Activated CD4-positive, alpha-beta T cell treated with anti-CD3 and anti-CD28 coated beads, Interleukin-2, Interleukin-6, amounts not matched to agents 100 ng/mL and 50 ng/mL, durations not matched to agents 16 hours and 8 hours (primary cell): ENCODE data around the gene HORMAD2.

Source experiments
- DNase-seq: peaks from one replicate; pipeline ENCODE4 v3.0.0-alpha.2; 2020

HORMAD2 gene

GRCh38 chr22:30171008-30171407, 90.7 kb downstream of the HORMAD2 start:
- no peak for DNase-seq

- DNase-seq = no peak
Observed at GRCh38 chr22:30175690-30176288, 95.5 kb downstream of the HORMAD2 start.

GRCh38 chr22:30176431-30176830, 96.2 kb downstream of the HORMAD2 start:
- no peak for DNase-seq

GRCh38 chr22:30178181-30179126, 98.2 kb downstream of the HORMAD2 start:
- DNase-seq = peak; percentile 81

- DNase-seq = no peak
Observed at GRCh38 chr22:30180616-30181015, 100.4 kb downstream of the HORMAD2 start.

- DNase-seq = no peak
Observed at GRCh38 chr22:30181459-30182349, 101.4 kb downstream of the HORMAD2 start.

GRCh38 chr22:30182350-30182745, 102.1 kb downstream of the HORMAD2 start:
- DNase-seq = no peak

- DNase-seq = no peak
Observed at GRCh38 chr22:30182815-30183214, 102.6 kb downstream of the HORMAD2 start.

GRCh38 chr22:30183271-30183670, 103.0 kb downstream of the HORMAD2 start:
- DNase-seq = no peak

GRCh38 chr22:30183861-30184278, 103.6 kb downstream of the HORMAD2 start:
- peak; percentile 88 for DNase-seq

GRCh38 chr22:30185129-30185528, 104.9 kb downstream of the HORMAD2 start:
- DNase-seq = peak; percentile 82

- DNase-seq = no peak
Observed at GRCh38 chr22:30185549-30185948, 105.3 kb downstream of the HORMAD2 start.

GRCh38 chr22:30186041-30186440, 105.8 kb downstream of the HORMAD2 start:
- DNase-seq = no peak

- DNase-seq = no peak
Observed at GRCh38 chr22:30186510-30186909, 106.2 kb downstream of the HORMAD2 start.

GRCh38 chr22:30187094-30187493, 106.8 kb downstream of the HORMAD2 start:
- DNase-seq = no peak

- DNase-seq = no peak
Observed at GRCh38 chr22:30187529-30188407, 107.5 kb downstream of the HORMAD2 start.

GRCh38 chr22:30188911-30189310, 108.6 kb downstream of the HORMAD2 start:
- DNase-seq = no peak

- no peak for DNase-seq
Observed at GRCh38 chr22:30190574-30190973, 110.3 kb downstream of the HORMAD2 start.

GRCh38 chr22:30191040-30191701, 110.9 kb downstream of the HORMAD2 start:
- no peak for DNase-seq

- DNase-seq = no peak
Observed at GRCh38 chr22:30192427-30192826, 112.2 kb downstream of the HORMAD2 start.

GRCh38 chr22:30193031-30193775, 112.9 kb downstream of the HORMAD2 start:
- DNase-seq = no peak
